ENCODE data around the gene CACNG4. TPM values are rescaled to one million over a fixed set of nuclear protein-coding genes. Genes with fewer than 3 reads are reported as not detected.

CACNG4 gene
- total RNA-seq, 1 experiment from 2014 or later, result not detected

DNA sequence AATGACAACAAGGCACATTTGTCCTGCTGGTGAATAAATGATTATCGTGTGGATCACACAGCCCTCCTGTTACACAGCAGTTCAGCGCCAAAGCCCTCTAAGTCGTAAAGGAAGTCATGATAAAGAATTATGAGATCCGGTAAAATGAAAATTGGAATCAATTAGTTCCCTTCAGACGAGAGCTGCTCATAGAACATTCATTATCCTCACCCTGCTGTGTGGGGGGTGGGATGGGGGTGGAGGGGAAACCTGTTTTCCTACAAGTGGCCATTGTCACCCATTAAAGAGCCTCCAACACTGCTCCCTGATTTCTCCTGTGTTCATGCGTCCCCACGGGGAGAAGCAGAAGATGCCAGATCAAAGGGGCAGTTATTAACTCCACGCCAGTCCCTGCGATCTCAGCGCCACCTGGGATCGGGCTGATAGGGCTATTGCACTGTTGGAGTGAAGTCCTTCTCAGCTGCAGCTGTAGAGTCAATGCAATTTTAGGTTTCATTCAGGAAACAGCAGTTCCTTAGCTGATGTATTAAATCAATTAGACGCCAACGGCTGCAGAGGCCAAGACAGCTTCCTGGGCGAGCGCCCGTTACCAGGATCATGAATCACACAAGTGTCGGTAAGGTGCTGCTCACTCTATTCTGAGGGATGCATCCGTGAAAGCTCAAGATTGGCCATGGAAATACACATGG is 19.2 kb upstream of the CACNG4 start:
- Histone ChIP-seq H3K79me2 (ENCODE audit: insufficient read depth, low read length) (no peaks in the 10 kb centered on the region), H3K9ac (ENCODE audit: low read length) (no peak overlapping the region), H3K9me3 (ENCODE audit: control insufficient read depth in 1 of 2, insufficient read depth in 1 of 2, low read depth in 1 of 2, low read length in 2 of 2) (no peaks in the 10 kb centered on the region), H3K4me3 (replicated peaks in 1 of 2; ENCODE audit: low read depth in 1 of 2, low read length in 2 of 2) (no peak overlapping the region), H3K27me3 (ENCODE audit: insufficient read depth, low read length) (no peaks in the 10 kb centered on the region), H3K36me3 (ENCODE audit: control insufficient read depth in 1 of 2, insufficient read depth in 2 of 2, low read length in 2 of 2) (no peaks in the 10 kb centered on the region), H3K27ac (ENCODE audit: low read depth, low read length) (no peak overlapping the region), H3K4me2 (ENCODE audit: low read length) (no peak overlapping the region), H2AFZ (ENCODE audit: low read depth, low read length, poor library complexity, severe bottlenecking) (no peak overlapping the region), H3K4me1 (ENCODE audit: control insufficient read depth in 1 of 2, insufficient read depth in 2 of 2, low read length in 2 of 2) (peaks cover 2 to 23% of the 10 kb centered on the region in 2 experiments), H4K20me1 (ENCODE audit: insufficient read depth) (no peaks in the 10 kb centered on the region), H3K9me2 (ENCODE audit: insufficient read depth) (no peaks in the 10 kb centered on the region)
- ChIA-PET POLR2A (no interaction called here), CTCF (no interaction called here), RAD21 (ENCODE audit: low non-redundant PET in 1 of 2, low total read pairs in 2 of 2, uncharacterized antibody in 2 of 2, unreplicated experiment in 2 of 2) (no interaction called here)
- ATAC-seq (no peak), DNase-seq (ENCODE audit: low read depth, low spot score) (no peak)
- intact Hi-C loops (cut with micrococcal nuclease), result no loop called here
- BruUV-seq (replicated peaks), result no TSS peak
- no peak for TF ChIP-seq CEBPB (IDR thresholded peaks at IDR 0.05; ENCODE audit: low read depth)
- TF ChIP-seq, protein P1, sequence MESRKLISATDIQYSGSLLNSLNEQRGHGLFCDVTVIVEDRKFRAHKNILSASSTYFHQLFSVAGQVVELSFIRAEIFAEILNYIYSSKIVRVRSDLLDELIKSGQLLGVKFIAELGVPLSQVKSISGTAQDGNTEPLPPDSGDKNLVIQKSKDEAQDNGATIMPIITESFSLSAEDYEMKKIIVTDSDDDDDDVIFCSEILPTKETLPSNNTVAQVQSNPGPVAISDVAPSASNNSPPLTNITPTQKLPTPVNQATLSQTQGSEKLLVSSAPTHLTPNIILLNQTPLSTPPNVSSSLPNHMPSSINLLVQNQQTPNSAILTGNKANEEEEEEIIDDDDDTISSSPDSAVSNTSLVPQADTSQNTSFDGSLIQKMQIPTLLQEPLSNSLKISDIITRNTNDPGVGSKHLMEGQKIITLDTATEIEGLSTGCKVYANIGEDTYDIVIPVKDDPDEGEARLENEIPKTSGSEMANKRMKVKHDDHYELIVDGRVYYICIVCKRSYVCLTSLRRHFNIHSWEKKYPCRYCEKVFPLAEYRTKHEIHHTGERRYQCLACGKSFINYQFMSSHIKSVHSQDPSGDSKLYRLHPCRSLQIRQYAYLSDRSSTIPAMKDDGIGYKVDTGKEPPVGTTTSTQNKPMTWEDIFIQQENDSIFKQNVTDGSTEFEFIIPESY (IDR thresholded peaks at IDR 0.05; ENCODE audit: extremely low read depth, insufficient replicate concordance, low read length), result no peak
- no peak for TF ChIP-seq ZFX (IDR thresholded peaks at IDR 0.05)
- TF ChIP-seq, protein P2, sequence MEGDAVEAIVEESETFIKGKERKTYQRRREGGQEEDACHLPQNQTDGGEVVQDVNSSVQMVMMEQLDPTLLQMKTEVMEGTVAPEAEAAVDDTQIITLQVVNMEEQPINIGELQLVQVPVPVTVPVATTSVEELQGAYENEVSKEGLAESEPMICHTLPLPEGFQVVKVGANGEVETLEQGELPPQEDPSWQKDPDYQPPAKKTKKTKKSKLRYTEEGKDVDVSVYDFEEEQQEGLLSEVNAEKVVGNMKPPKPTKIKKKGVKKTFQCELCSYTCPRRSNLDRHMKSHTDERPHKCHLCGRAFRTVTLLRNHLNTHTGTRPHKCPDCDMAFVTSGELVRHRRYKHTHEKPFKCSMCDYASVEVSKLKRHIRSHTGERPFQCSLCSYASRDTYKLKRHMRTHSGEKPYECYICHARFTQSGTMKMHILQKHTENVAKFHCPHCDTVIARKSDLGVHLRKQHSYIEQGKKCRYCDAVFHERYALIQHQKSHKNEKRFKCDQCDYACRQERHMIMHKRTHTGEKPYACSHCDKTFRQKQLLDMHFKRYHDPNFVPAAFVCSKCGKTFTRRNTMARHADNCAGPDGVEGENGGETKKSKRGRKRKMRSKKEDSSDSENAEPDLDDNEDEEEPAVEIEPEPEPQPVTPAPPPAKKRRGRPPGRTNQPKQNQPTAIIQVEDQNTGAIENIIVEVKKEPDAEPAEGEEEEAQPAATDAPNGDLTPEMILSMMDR (IDR thresholded peaks at IDR 0.05 in 2 of 3, conservative IDR thresholded peaks at IDR 0.05 in 1 of 3; ENCODE audit: borderline replicate concordance in 1 of 3, insufficient read depth in 1 of 3, low read depth in 2 of 3, low read length in 2 of 3), result no peak
- no peak for TF ChIP-seq SRF (IDR thresholded peaks at IDR 0.05; ENCODE audit: low read depth)
- TF ChIP-seq SP1 (IDR thresholded peaks at IDR 0.05; ENCODE audit: low read depth), result no peak
- no peak for TF ChIP-seq POLR2AphosphoS5 (IDR thresholded peaks at IDR 0.05; ENCODE audit: low read depth, low read length)
- no peak for TF ChIP-seq YY1 (IDR thresholded peaks at IDR 0.05; ENCODE audit: extremely low read depth, insufficient replicate concordance, low read depth, low read length)
- TF ChIP-seq CBX3 (IDR thresholded peaks at IDR 0.05; ENCODE audit: low read depth), result no peak
- TF ChIP-seq RAD21 (IDR thresholded peaks at IDR 0.05; ENCODE audit: low read depth), result no peak
- no peak for TF ChIP-seq ZNF274 (IDR thresholded peaks at IDR 0.05; ENCODE audit: low read depth, low read length)
- no peak for TF ChIP-seq ELF1 (IDR thresholded peaks at IDR 0.05; ENCODE audit: borderline replicate concordance, low read depth)
- TF ChIP-seq EZH2phosphoT487 (IDR thresholded peaks at IDR 0.05; ENCODE audit: borderline replicate concordance), result no peak
- no peak for TF ChIP-seq MAX (IDR thresholded peaks at IDR 0.05)
- no peak for TF ChIP-seq TCF7L2 (IDR thresholded peaks at IDR 0.05; ENCODE audit: borderline replicate concordance, extremely low read depth, insufficient read depth, insufficient read length)
- no peak for TF ChIP-seq SIN3A (IDR thresholded peaks at IDR 0.05; ENCODE audit: low read depth)

Data from HCT116 (cell line).